K562 (cell line): ENCODE data around the gene ATXN2L. TPM values are rescaled to one million over a fixed set of nuclear protein-coding genes. Genes with fewer than 3 reads are reported as not detected.

Experiments used
- ADNP ChIP-seq: fragments of 200-800 bp; sonication (Bioruptor generic); IDR thresholded peaks from 2 replicates; pipeline ENCODE4 v1.6.1; 2016; ENCODE audit warnings: missing genetic modification characterization, missing compliant biosample characterization
- BCOR ChIP-seq: fragments of 450-650 bp; IDR thresholded peaks from 2 replicates; pipeline ENCODE4 v1.6.1; 2016
- CBFB ChIP-seq: sonication (generic); formaldehyde crosslinking; IDR thresholded peaks from 2 replicates; pipeline ENCODE4 v1.4.0; 2020; ENCODE audit warnings: mild to moderate bottlenecking, missing genetic modification reagents
- CBX1 ChIP-seq: sonication (generic); IDR thresholded peaks from 2 replicates; pipeline ENCODE4 v1.6.1; 2016; ENCODE audit warnings: antibody characterized with exemption, low read depth, mild to moderate bottlenecking
- CBX3 ChIP-seq, 2 experiments: IDR thresholded peaks; 1 replicate in 1 of 2; 2 replicates in 1 of 2; pipeline ENCODE4 v1.6.1; 2012; ENCODE audit warnings: inconsistent platforms in 2 of 2, low read length in 2 of 2, borderline replicate concordance in 1 of 2, control low read depth in 1 of 2
- CHD4 ChIP-seq: fragments of 200-600 bp; sonication (generic); IDR thresholded peaks from 3 replicates; pipeline ENCODE4 v1.6.1; 2012; ENCODE audit warnings: low read depth, mild to moderate bottlenecking, mixed read lengths, low read length, inconsistent platforms; ENCODE audit not compliant: insufficient read depth, insufficient replicate concordance, poor library complexity, severe bottlenecking
- PHF20 ChIP-seq: fragments of 450-650 bp; IDR thresholded peaks from 2 replicates; pipeline ENCODE4 v1.6.1; 2018; ENCODE audit not compliant: partially characterized antibody
- PTBP1 ChIP-seq: fragments of 200-400 bp; formaldehyde crosslinking; IDR thresholded peaks from 2 replicates; pipeline ENCODE4 v1.6.1; 2017; ENCODE audit warnings: low read depth, low read length
- RBM25 ChIP-seq: fragments of 200-400 bp; formaldehyde crosslinking; IDR thresholded peaks from 2 replicates; pipeline ENCODE4 v1.6.1; 2018; ENCODE audit warnings: low read length, low read depth, moderate library complexity; ENCODE audit not compliant: severe bottlenecking
- SMARCA5 ChIP-seq: fragments of 450-650 bp; IDR thresholded peaks from 2 replicates; pipeline ENCODE4 v1.6.1; 2016
- ZNF395 ChIP-seq: fragments of 200-800 bp; sonication (Bioruptor generic); IDR thresholded peaks from 2 replicates; pipeline ENCODE4 v1.6.1; 2017; ENCODE audit warnings: missing genetic modification characterization, missing compliant biosample characterization
- ZNF511 ChIP-seq: sonication (generic); formaldehyde crosslinking; IDR thresholded peaks from 2 replicates; pipeline ENCODE4 v1.8.0; 2022; ENCODE audit warnings: mild to moderate bottlenecking, missing genetic modification reagents
- ZNF668 ChIP-seq: fragments of 250-450 bp; sonication (Bioruptor Pico); IDR thresholded peaks from 2 replicates; pipeline ENCODE4 v1.8.0; 2022; ENCODE audit warnings: mild to moderate bottlenecking, inconsistent platforms
- polyA plus RNA-seq, 8 experiments: library from polyadenylated mRNA; depleted of rRNA in 4 of 8; stranded (reverse) in 5 of 8; unstranded in 3 of 8; fragments of >200 nt; fragmentation: Nextera tagmentation in 2 of 8; fragmentation: Illumina TruSeq in 1 of 8; extraction: Ambion mirVana in 2 of 8; extraction: Trizol in 1 of 8; gene quantifications; 2 replicates each; pipeline versions ENCODE4 v1.2.1 to v1.2.3, GENCODE V29; 2011 to 2014; ENCODE audit warnings: inconsistent platforms in 1 of 8, missing spikeins in 1 of 8
- total RNA-seq, 7 experiments: library from RNA; depleted of rRNA in 6 of 7; stranded (reverse); fragments of >200 nt in 6 of 7; fragmentation: Illumina TruSeq in 2 of 7; extraction: Trizol in 2 of 7; gene quantifications; 2 replicates each; pipeline versions ENCODE4 v1.2.1 to v1.2.3, GENCODE V29; 2011 to 2021; ENCODE audit warnings: low replicate concordance in 1 of 7
- TF ChIP-seq, protein P1 (sequence below): fragments of 450-650 bp; IDR thresholded peaks from 2 replicates; pipeline ENCODE4 v1.6.1; 2016; ENCODE audit warnings: low read depth

Gene ATXN2L
- total and polyA plus RNA-seq, 9 of the 15 experiments (the other 6 are each of a cell fraction or from before 2014, with no cell fraction given), result 3.8 to 280 (median 37.2) TPM

DNA sequence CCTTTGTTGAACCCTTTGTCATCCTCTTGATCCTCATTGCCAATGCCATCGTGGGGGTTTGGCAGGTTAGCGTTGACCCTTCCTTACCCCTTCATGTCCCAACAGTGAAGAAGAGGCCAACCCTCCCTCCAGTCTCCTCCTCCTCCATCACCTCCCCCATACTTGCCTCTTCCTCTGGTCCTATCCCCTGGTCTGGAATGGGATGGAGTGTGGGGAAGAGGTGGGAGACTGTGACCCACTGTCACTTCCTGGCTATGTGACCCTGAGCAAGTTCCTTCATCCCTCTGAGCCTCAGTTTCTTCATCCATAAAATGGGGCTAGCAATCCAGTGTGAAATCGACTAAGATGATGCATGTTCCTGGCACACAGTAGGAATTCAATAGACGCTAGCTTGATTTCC is 58.2 kb downstream of the ATXN2L start (continued):
- TF ChIP-seq, protein P1, sequence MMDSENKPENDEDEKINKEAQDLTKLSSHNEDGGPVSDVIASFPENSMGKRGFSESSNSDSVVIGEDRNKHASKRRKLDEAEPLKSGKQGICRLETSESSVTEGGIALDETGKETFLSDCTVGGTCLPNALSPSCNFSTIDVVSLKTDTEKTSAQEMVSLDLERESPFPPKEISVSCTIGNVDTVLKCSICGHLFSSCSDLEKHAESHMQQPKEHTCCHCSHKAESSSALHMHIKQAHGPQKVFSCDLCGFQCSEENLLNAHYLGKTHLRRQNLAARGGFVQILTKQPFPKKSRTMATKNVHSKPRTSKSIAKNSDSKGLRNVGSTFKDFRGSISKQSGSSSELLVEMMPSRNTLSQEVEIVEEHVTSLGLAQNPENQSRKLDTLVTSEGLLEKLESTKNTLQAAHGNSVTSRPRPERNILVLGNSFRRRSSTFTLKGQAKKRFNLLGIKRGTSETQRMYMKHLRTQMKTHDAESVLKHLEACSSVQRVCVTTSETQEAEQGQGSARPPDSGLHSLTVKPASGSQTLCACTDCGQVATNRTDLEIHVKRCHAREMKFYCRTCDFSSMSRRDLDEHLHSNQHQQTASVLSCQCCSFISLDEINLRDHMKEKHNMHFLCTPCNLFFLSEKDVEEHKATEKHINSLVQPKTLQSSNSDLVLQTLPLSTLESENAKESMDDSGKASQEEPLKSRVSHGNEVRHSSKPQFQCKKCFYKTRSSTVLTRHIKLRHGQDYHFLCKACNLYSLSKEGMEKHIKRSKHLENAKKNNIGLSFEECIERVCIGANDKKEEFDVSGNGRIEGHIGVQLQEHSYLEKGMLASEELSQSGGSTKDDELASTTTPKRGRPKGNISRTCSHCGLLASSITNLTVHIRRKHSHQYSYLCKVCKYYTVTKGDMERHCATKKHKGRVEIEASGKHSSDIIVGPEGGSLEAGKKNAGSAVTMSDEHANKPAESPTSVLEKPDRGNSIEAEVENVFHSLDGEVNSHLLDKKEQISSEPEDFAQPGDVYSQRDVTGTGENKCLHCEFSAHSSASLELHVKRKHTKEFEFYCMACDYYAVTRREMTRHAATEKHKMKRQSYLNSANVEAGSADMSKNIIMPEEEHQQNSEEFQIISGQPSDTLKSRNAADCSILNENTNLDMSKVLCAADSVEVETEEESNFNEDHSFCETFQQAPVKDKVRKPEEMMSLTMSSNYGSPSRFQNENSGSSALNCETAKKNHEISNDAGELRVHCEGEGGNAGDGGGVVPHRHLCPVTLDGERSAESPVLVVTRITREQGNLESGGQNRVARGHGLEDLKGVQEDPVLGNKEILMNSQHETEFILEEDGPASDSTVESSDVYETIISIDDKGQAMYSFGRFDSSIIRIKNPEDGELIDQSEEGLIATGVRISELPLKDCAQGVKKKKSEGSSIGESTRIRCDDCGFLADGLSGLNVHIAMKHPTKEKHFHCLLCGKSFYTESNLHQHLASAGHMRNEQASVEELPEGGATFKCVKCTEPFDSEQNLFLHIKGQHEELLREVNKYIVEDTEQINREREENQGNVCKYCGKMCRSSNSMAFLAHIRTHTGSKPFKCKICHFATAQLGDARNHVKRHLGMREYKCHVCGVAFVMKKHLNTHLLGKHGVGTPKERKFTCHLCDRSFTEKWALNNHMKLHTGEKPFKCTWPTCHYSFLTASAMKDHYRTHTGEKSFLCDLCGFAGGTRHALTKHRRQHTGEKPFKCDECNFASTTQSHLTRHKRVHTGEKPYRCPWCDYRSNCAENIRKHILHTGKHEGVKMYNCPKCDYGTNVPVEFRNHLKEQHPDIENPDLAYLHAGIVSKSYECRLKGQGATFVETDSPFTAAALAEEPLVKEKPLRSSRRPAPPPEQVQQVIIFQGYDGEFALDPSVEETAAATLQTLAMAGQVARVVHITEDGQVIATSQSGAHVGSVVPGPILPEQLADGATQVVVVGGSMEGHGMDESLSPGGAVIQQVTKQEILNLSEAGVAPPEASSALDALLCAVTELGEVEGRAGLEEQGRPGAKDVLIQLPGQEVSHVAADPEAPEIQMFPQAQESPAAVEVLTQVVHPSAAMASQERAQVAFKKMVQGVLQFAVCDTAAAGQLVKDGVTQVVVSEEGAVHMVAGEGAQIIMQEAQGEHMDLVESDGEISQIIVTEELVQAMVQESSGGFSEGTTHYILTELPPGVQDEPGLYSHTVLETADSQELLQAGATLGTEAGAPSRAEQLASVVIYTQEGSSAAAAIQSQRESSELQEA, result no peak
- TF ChIP-seq ZNF395 (CRISPR knock-in tag), result no peak
- peak; percentile 84 for TF ChIP-seq SMARCA5
- TF ChIP-seq ZNF668 (CRISPR knock-in tag), result no peak
- no peak for TF ChIP-seq CBFB (CRISPR knock-in tag)
- TF ChIP-seq PHF20, result peak; percentile 27
- TF ChIP-seq ZNF511 (CRISPR knock-in tag), result no peak
- TF ChIP-seq CBX3 (IDR thresholded peaks at IDR 0.05; ENCODE audit: borderline replicate concordance in 1 of 2, low read length in 2 of 2), result peak in 1 of 2 experiments; percentile 45; a peak in 1 of 3 replicates
- peak; percentile 87 for TF ChIP-seq ADNP (tag)
- peak; percentile 98 for TF ChIP-seq BCOR
- peak; percentile 97 for TF ChIP-seq RBM25
- TF ChIP-seq CHD4, result peak; percentile 80
- TF ChIP-seq CBX1, result peak; percentile 88; the same call in 1 of the 2 replicates
- 0 out of 2 replicates have a peak, but pooled peaks have one; percentile 84 for TF ChIP-seq PTBP1
